ENCODE measurements around the gene RELN.

- TF ChIP-seq POLR2A (IDR thresholded peaks at IDR 0.05) (no peak), POLR2AphosphoS5 (IDR thresholded peaks at IDR 0.05; ENCODE audit: insufficient read depth in 1 of 2, low read depth in 1 of 2) (no peak)
Observed at GRCh38 chr7:103955985-103956384, 33.5 kb downstream of the RELN start.
